ENCODE data around the gene PPARD. TPM values are rescaled to one million over a fixed set of nuclear protein-coding genes. Genes with fewer than 3 reads are reported as not detected.

Gene PPARD
- total and polyA plus RNA-seq, 12 donors: 6.0 to 39.8 (median 21.6) TPM

DNA sequence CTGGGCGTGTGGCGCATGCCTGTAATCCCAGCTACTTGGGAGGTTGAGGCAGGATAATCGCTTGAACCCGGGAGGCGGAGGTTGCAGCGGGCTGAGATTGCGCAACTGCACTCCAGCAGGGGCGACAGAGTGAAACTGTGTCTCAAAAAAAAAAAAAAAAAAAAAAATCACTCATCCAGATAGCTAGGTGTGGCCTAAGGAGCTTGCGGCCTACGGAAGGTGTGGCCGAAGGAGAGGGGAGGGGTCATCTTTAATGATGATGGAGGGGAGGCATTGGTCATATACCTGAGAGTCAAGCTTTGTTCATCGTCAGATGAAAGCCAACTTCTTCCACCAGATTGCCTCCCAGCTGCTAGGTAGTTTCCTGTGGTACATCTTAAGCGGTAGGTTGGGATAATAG lies 801 bp upstream of the PPARD start:
- Histone ChIP-seq H3K27me3 (no peaks in the 10 kb centered on the region), H3K36me3 (replicated peaks in 1 of 2) (peaks cover 0 to 3% of the 10 kb centered on the region in 2 donors), H3K27ac (no peak overlapping the region), H3K4me3 (no peak overlapping the region), H3K4me1 (replicated peaks in 1 of 2) (peaks cover 11 to 26% of the 10 kb centered on the region in 2 donors), H3K9me3 (replicated peaks in 1 of 3) (no peaks in the 10 kb centered on the region)
- intact Hi-C loops (cut with DNase I): loop anchor here in 1 of 2 donors (10.0 kb wide), 1 partner anchor 73 kb away; no protein-coding TSS in a partner anchor
- peak in 1 of 7 donors; percentile 51 for DNase-seq
- TF ChIP-seq, protein P1, sequence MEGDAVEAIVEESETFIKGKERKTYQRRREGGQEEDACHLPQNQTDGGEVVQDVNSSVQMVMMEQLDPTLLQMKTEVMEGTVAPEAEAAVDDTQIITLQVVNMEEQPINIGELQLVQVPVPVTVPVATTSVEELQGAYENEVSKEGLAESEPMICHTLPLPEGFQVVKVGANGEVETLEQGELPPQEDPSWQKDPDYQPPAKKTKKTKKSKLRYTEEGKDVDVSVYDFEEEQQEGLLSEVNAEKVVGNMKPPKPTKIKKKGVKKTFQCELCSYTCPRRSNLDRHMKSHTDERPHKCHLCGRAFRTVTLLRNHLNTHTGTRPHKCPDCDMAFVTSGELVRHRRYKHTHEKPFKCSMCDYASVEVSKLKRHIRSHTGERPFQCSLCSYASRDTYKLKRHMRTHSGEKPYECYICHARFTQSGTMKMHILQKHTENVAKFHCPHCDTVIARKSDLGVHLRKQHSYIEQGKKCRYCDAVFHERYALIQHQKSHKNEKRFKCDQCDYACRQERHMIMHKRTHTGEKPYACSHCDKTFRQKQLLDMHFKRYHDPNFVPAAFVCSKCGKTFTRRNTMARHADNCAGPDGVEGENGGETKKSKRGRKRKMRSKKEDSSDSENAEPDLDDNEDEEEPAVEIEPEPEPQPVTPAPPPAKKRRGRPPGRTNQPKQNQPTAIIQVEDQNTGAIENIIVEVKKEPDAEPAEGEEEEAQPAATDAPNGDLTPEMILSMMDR (IDR thresholded peaks at IDR 0.05): no peak
- no peak for TF ChIP-seq POLR2A (IDR thresholded peaks at IDR 0.05)
- 78 to 82% (median 80%) methylated on average over 13 of the region's 13 CpGs for WGBS, 4 donors

DNA sequence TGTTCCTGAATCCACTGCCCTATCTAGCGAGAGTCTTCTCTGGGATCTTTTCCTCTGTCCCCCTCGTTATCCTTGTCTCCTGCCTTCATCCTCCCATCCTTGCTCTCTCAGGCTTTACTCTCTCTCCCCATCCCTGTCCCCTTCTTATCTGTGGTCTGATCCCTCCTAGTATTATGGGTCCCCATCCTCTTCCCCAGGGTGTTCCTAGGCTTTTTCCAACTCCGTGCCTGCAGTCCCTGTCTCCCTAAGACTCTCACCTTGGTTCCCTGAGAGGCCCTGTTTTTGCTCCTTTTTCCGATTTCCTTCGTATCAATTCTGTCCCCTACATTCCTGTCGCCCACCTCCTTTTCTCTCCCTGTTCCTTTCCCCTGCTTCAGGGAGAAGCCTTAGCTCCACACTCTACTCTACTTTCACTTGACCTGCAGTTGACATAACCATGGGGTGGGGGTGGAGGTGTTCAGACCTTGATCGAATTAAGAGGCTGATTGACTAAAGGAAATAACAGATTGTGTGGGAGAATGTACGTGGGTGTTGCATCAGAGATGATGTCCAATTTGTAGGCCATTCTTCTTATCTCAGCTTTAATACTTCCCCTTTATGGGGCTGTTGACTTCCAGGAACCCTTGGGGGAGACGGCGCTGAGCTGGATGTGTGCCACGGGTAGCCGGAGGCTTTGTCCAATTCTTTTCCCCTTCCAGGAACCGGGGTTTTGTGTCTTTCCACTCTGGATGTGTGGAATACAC lies 905 bp downstream of the PPARD start:
- H3K4me1 ChIP-seq (replicated peaks in 1 of 2): peaks cover 11 to 26% of the 10 kb centered on the region in 2 donors
- no peaks in the 10 kb centered on the region for H3K27me3 ChIP-seq
- peaks cover 0 to 18% of the 10 kb centered on the region in 2 donors for H3K36me3 ChIP-seq (replicated peaks in 1 of 2)
- WGBS, 4 donors: 19 to 34% (median 32%) methylated on average over 13 of the region's 13 CpGs
- DNase-seq: peak; percentile 44 to 67 (median 59)
- peak in 1 of 2 donors; percentile 9 for TF ChIP-seq POLR2A (IDR thresholded peaks at IDR 0.05)
- TF ChIP-seq, protein P1 (IDR thresholded peaks at IDR 0.05): no peak
- H3K4me3 ChIP-seq: peak overlapping the region in 3 of 4 donors; percentile 29 to 90 (median 75)
- no peaks in the 10 kb centered on the region for H3K9me3 ChIP-seq (replicated peaks in 1 of 3)
- intact Hi-C loops (cut with DNase I): loop anchor here (2.0 to 10.0 kb wide), 3 partner anchors 72 to 106 kb away; no protein-coding TSS in a partner anchor
- peak overlapping the region in 4 of 5 donors; percentile 81 to 90 (median 85) for H3K27ac ChIP-seq

DNA sequence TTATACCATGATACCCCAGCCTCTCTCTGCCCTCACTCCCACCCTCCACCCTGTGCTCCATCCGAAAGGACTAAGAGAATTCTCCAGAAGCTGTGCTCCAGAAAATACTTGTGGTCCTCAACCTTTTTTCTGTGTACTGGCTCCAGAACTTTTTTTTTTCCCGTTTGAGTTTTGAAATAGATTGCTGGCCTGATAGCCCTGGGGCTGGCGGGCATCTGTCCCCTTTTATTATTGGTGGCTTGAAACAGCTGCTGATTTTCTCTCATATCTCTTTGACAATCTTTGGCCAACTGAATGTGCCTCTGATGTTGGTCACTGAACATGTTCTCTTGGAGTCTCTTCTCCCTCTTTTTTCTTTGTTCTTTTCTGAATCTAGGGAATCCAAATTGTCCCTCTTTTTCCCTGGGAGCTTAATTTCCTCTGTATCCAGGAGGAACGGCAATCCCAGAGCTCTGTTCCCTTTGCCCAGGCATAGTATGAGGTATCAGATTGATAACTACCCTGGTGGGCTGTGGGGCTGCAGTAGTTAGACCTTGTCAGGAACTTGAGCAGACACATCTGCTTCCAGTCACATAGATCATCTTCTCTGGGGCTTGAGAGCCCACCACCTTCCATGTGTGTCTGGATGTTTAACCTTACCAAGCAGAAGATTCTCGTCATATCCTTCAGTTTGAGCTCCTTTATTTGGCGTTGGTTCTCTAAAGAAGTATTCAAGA lies 1.6 kb downstream of the PPARD start:
- peak in 1 of 7 donors; percentile 44 for DNase-seq
- Histone ChIP-seq H3K27ac (peak overlapping the region in 2 of 5 donors; percentile 87 to 90), H3K36me3 (replicated peaks in 1 of 2) (peaks cover 0 to 23% of the 10 kb centered on the region in 2 donors), H3K9me3 (replicated peaks in 1 of 3) (no peaks in the 10 kb centered on the region), H3K27me3 (no peaks in the 10 kb centered on the region), H3K4me3 (peak overlapping the region in 2 of 4 donors; percentile 75 to 90), H3K4me1 (replicated peaks in 1 of 2) (peaks cover 11 to 26% of the 10 kb centered on the region in 2 donors)
- intact Hi-C loops (cut with DNase I): loop anchor here (2.0 to 10.0 kb wide), 3 partner anchors 71 to 105 kb away; no protein-coding TSS in a partner anchor
- WGBS, 4 donors: 67 to 76% (median 70%) methylated on average over 6 of the region's 6 CpGs
- no peak for TF ChIP-seq POLR2A (IDR thresholded peaks at IDR 0.05)
- TF ChIP-seq, protein P1 (IDR thresholded peaks at IDR 0.05): no peak

DNA sequence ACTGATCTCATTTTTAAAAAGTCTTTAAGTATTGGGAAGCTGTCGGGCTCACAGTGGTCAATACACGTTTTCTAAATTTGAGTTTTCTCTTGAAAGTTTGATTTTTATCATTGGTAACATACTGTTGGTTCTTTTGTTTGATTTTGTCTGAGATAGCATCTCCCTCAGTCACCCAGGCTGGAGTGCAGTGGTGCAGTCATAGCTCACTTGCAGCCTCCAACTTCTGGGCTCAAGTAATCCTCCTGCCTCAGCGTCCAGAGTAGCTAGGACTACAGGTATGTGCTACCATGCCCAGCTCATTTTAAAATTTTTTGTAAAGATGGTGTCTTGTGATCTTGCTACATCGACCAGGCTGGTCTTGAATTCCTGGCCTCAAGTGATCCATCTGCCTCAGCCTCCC lies 9.1 kb downstream of the PPARD start:
- no peaks in the 10 kb centered on the region for H3K27me3 ChIP-seq
- TF ChIP-seq, protein P1 (IDR thresholded peaks at IDR 0.05): no peak
- TF ChIP-seq POLR2A (IDR thresholded peaks at IDR 0.05): no peak
- H3K36me3 ChIP-seq (replicated peaks in 1 of 2): peaks cover 0 to 49% of the 10 kb centered on the region in 2 donors
- no peak overlapping the region for H3K27ac ChIP-seq
- H3K9me3 ChIP-seq (replicated peaks in 1 of 3): no peaks in the 10 kb centered on the region
- no peak for DNase-seq
- WGBS, 4 donors: 93 to 97% (median 95%) methylated on average over 4 of the region's 4 CpGs
- intact Hi-C loops (cut with DNase I): no loop called here
- H3K4me1 ChIP-seq (replicated peaks in 1 of 2): peaks cover 6 to 7% of the 10 kb centered on the region in 2 donors
- H3K4me3 ChIP-seq: no peak overlapping the region

Data from adrenal gland (tissue), 12 donors.